Measurements from ENCODE around the gene DCDC2B. TPM values are rescaled to one million over a fixed set of nuclear protein-coding genes. Genes with fewer than 3 reads are reported as not detected.

The DCDC2B gene
- total and polyA plus RNA-seq, 2 of the 13 experiments (the other 11 are each of a cell fraction or from before 2014, with no cell fraction given), result not detected

DNA sequence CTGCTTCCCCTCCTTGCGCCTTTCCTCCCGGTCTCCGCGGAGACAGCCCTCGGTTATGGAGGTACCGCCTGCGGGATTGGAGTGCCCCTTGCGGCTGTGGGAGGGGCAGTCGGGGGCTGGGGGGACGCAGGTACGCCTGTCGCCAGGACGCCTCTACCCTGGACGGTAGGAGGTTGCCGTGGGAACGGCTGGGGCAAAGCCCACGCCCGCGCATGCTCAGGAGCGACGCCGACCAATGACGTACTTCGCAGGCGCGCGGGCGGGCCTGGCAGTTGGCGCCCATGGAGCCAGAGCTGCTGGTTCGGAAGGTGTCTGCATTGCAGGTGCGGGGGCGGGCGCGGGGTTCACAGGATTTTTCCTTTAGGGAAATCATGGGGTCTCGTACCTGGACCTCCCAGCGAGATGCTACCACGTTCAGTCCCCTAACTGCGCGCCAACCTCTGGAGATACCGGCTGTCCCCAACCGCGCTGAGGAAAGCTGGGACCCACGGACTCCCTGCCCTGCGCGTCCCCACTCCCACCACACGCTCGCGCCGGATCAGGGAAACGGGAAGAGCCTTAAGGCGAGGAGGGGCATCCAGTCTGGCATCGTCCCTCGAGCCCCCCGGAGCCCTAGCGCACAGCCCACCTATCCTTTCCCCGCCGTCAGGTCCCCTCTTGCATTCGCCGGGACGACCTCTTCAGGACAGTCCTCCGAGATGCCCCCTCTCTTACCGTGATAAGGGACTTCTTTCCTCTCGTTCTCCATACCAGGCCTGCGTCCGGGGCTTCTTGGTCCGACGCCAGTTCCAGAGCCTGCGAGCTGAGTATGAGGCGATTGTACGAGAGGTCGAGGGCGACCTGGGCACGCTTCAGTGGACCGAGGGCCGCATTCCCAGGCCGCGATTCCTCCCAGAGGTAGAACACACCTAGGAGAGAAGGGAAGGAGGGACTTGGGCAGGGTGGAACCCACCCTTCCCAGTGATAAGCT lies 3.2 kb upstream of the DCDC2B start, which contains the start of gene IQCC (continued):
- TF ChIP-seq ZNF75D (CRISPR knock-in tag; IDR thresholded peaks at IDR 0.05; ENCODE audit: borderline replicate concordance) (no peak), ZNF33A (CRISPR knock-in tag; IDR thresholded peaks at IDR 0.05; ENCODE audit: borderline replicate concordance) (no peak), ZNF616 (CRISPR knock-in tag; IDR thresholded peaks at IDR 0.05; ENCODE audit: low read depth) (no peak), TARDBP (CRISPR knock-in tag; IDR thresholded peaks at IDR 0.05) (peak; percentile 56; the same call in 1 of the 2 replicates), ZNF879 (CRISPR knock-in tag; IDR thresholded peaks at IDR 0.05) (no peak), GTF3A (CRISPR knock-in tag; conservative IDR thresholded peaks at IDR 0.05) (no peak), KLF12 (CRISPR knock-in tag; IDR thresholded peaks at IDR 0.05; ENCODE audit: borderline replicate concordance) (no peak), ZNF672 (CRISPR knock-in tag; IDR thresholded peaks at IDR 0.05) (no peak), KMT2A (CRISPR knock-in tag; IDR thresholded peaks at IDR 0.05) (no peak), ZNF761 (CRISPR knock-in tag; conservative IDR thresholded peaks at IDR 0.05) (0 out of 2 replicates have a peak, but pooled peaks have one; percentile 27), TEAD2 (CRISPR knock-in tag; IDR thresholded peaks at IDR 0.05) (no peak)
- TF ChIP-seq, protein P1, sequence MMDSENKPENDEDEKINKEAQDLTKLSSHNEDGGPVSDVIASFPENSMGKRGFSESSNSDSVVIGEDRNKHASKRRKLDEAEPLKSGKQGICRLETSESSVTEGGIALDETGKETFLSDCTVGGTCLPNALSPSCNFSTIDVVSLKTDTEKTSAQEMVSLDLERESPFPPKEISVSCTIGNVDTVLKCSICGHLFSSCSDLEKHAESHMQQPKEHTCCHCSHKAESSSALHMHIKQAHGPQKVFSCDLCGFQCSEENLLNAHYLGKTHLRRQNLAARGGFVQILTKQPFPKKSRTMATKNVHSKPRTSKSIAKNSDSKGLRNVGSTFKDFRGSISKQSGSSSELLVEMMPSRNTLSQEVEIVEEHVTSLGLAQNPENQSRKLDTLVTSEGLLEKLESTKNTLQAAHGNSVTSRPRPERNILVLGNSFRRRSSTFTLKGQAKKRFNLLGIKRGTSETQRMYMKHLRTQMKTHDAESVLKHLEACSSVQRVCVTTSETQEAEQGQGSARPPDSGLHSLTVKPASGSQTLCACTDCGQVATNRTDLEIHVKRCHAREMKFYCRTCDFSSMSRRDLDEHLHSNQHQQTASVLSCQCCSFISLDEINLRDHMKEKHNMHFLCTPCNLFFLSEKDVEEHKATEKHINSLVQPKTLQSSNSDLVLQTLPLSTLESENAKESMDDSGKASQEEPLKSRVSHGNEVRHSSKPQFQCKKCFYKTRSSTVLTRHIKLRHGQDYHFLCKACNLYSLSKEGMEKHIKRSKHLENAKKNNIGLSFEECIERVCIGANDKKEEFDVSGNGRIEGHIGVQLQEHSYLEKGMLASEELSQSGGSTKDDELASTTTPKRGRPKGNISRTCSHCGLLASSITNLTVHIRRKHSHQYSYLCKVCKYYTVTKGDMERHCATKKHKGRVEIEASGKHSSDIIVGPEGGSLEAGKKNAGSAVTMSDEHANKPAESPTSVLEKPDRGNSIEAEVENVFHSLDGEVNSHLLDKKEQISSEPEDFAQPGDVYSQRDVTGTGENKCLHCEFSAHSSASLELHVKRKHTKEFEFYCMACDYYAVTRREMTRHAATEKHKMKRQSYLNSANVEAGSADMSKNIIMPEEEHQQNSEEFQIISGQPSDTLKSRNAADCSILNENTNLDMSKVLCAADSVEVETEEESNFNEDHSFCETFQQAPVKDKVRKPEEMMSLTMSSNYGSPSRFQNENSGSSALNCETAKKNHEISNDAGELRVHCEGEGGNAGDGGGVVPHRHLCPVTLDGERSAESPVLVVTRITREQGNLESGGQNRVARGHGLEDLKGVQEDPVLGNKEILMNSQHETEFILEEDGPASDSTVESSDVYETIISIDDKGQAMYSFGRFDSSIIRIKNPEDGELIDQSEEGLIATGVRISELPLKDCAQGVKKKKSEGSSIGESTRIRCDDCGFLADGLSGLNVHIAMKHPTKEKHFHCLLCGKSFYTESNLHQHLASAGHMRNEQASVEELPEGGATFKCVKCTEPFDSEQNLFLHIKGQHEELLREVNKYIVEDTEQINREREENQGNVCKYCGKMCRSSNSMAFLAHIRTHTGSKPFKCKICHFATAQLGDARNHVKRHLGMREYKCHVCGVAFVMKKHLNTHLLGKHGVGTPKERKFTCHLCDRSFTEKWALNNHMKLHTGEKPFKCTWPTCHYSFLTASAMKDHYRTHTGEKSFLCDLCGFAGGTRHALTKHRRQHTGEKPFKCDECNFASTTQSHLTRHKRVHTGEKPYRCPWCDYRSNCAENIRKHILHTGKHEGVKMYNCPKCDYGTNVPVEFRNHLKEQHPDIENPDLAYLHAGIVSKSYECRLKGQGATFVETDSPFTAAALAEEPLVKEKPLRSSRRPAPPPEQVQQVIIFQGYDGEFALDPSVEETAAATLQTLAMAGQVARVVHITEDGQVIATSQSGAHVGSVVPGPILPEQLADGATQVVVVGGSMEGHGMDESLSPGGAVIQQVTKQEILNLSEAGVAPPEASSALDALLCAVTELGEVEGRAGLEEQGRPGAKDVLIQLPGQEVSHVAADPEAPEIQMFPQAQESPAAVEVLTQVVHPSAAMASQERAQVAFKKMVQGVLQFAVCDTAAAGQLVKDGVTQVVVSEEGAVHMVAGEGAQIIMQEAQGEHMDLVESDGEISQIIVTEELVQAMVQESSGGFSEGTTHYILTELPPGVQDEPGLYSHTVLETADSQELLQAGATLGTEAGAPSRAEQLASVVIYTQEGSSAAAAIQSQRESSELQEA (CRISPR knock-in tag; IDR thresholded peaks at IDR 0.05; ENCODE audit: not compliant biosample characterization), result no peak
- TF ChIP-seq, protein P2, sequence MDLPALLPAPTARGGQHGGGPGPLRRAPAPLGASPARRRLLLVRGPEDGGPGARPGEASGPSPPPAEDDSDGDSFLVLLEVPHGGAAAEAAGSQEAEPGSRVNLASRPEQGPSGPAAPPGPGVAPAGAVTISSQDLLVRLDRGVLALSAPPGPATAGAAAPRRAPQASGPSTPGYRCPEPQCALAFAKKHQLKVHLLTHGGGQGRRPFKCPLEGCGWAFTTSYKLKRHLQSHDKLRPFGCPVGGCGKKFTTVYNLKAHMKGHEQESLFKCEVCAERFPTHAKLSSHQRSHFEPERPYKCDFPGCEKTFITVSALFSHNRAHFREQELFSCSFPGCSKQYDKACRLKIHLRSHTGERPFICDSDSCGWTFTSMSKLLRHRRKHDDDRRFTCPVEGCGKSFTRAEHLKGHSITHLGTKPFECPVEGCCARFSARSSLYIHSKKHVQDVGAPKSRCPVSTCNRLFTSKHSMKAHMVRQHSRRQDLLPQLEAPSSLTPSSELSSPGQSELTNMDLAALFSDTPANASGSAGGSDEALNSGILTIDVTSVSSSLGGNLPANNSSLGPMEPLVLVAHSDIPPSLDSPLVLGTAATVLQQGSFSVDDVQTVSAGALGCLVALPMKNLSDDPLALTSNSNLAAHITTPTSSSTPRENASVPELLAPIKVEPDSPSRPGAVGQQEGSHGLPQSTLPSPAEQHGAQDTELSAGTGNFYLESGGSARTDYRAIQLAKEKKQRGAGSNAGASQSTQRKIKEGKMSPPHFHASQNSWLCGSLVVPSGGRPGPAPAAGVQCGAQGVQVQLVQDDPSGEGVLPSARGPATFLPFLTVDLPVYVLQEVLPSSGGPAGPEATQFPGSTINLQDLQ (CRISPR knock-in tag; IDR thresholded peaks at IDR 0.05), result 0 out of 2 replicates have a peak, but pooled peaks have one; percentile 68
- TF ChIP-seq, protein P3, sequence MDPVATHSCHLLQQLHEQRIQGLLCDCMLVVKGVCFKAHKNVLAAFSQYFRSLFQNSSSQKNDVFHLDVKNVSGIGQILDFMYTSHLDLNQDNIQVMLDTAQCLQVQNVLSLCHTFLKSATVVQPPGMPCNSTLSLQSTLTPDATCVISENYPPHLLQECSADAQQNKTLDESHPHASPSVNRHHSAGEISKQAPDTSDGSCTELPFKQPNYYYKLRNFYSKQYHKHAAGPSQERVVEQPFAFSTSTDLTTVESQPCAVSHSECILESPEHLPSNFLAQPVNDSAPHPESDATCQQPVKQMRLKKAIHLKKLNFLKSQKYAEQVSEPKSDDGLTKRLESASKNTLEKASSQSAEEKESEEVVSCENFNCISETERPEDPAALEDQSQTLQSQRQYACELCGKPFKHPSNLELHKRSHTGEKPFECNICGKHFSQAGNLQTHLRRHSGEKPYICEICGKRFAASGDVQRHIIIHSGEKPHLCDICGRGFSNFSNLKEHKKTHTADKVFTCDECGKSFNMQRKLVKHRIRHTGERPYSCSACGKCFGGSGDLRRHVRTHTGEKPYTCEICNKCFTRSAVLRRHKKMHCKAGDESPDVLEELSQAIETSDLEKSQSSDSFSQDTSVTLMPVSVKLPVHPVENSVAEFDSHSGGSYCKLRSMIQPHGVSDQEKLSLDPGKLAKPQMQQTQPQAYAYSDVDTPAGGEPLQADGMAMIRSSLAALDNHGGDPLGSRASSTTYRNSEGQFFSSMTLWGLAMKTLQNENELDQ (CRISPR knock-in tag; IDR thresholded peaks at IDR 0.05; ENCODE audit: borderline replicate concordance), result no peak
